Measurements from ENCODE around the gene TRIM61.

Gene TRIM61

DNA sequence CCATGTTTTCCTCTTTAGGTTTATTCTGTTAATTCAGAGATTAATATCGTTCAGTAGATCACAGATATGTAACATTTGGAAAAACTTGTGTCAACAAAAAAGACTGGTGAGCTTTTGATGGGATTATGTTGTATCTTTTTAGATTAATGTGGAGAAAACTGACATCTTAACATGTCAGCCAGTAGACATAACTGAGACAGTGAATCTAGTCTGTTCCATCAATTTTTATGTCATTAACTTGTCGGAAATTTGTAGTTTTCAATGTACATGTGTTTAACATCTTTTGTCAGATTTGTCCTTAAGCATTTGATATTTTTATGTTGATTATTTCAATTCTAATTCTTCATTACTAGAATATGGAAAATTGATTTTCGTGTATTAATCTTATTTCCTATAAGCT is 58.5 kb downstream of the TRIM61 start:
- DNase-seq (ENCODE audit: extremely low read depth, low read depth) = no peak
- no peak for TF ChIP-seq CTCF (IDR thresholded peaks at IDR 0.05; ENCODE audit: low read depth, low read length, missing control alignments)

More for the DNA sequence above, 58.5 kb downstream of the TRIM61 start:
- no peak overlapping the region for H3K4me3 ChIP-seq (replicated peaks; ENCODE audit: low read depth, low read length)

Data from HFF-Myc (cell line).